ENCODE data around the gene UBE2D2. TPM values are rescaled to one million over a fixed set of nuclear protein-coding genes. Genes with fewer than 3 reads are reported as not detected.
A peak's percentile ranks its signal among the peaks of the same experiment; 100 is the strongest.
"Not testable (repeated sequence)": the region's sequence is repeated elsewhere in the genome, so short reads cannot be mapped to it uniquely, and the experiment has no call there.

The UBE2D2 gene
- total RNA-seq, 1 donor from 2014 or later = 152 TPM

DNA sequence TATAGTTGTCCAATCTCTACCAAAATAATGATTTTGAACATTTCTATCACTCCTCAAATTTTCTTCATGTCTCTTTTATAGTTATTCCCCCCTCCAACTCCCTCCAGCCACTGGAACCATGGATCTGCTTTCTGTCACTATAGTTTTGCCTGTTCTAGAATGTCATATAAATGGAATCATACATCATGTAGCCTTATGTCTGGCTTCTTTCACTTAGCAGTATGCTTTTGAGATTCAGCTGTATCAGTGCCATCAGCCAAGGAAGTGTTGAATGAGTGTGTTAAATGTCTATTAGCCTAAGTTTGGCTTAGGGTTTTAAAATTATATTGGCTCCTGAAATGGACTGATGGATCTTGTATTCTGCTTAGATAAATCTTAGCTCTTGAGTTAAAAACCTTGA lies 36.0 kb downstream of the UBE2D2 start:
- intact Hi-C loops (cut with micrococcal nuclease) = no loop called here
- H3K27me3 Mint-ChIP-seq = no peaks in the 10 kb centered on the region
- H3K27ac Mint-ChIP-seq = peak overlapping the region; percentile 46
- H3K36me3 Mint-ChIP-seq (ENCODE audit: low read depth) = peaks cover 26% of the 10 kb centered on the region
- TF ChIP-seq, protein P1, sequence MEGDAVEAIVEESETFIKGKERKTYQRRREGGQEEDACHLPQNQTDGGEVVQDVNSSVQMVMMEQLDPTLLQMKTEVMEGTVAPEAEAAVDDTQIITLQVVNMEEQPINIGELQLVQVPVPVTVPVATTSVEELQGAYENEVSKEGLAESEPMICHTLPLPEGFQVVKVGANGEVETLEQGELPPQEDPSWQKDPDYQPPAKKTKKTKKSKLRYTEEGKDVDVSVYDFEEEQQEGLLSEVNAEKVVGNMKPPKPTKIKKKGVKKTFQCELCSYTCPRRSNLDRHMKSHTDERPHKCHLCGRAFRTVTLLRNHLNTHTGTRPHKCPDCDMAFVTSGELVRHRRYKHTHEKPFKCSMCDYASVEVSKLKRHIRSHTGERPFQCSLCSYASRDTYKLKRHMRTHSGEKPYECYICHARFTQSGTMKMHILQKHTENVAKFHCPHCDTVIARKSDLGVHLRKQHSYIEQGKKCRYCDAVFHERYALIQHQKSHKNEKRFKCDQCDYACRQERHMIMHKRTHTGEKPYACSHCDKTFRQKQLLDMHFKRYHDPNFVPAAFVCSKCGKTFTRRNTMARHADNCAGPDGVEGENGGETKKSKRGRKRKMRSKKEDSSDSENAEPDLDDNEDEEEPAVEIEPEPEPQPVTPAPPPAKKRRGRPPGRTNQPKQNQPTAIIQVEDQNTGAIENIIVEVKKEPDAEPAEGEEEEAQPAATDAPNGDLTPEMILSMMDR (IDR thresholded peaks at IDR 0.05) = no peak
- DNase-seq = no peak
- H3K4me1 Mint-ChIP-seq = peaks cover 50% of the 10 kb centered on the region
- ChIA-PET CTCF (interaction anchor here (0.7 kb wide), 1 partner anchor 95 kb away, joined by 3 read pairs; no protein-coding TSS in a partner anchor), POLR2A (no interaction called here)
- ATAC-seq (ENCODE audit: low read depth) = no peak
- no peak overlapping the region for H3K4me3 Mint-ChIP-seq
- H3K9me3 Mint-ChIP-seq = no peaks in the 10 kb centered on the region

DNA sequence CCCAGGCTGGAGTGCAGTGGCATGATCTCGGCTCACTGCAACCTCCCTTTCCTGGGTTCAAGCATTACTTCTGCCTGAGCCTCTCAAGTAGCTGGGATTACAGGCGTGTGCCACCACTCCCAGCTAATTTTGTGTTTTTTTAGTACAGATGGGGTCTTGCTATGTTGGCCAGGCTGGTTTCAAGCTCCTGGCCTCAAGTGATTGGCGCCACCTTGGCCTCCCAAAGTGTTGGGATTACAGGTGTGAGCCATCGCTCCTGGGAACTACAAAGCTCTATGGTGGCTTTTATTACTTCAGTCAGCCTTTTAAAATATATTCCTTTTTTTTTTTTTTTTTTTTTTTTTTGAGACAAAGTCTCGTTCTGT lies 37.4 kb downstream of the UBE2D2 start:
- ATAC-seq (ENCODE audit: low read depth); intact Hi-C loops (cut with micrococcal nuclease); H3K27me3 Mint-ChIP-seq; H3K27ac Mint-ChIP-seq; H3K4me3 Mint-ChIP-seq; H3K9me3 Mint-ChIP-seq; DNase-seq: not testable (repeated sequence)
- Mint-ChIP-seq H3K36me3 (ENCODE audit: low read depth) (peaks cover 37% of the 10 kb centered on the region), H3K4me1 (peaks cover 38% of the 10 kb centered on the region)
- POLR2A ChIA-PET = interaction anchor here (0.5 to 0.6 kb wide), 3 partner anchors 10 to 50 kb away, joined by 3 to 4 read pairs (median 3); no protein-coding TSS in a partner anchor
- CTCF ChIA-PET = interaction anchor here (1.2 kb wide), 1 partner anchor 29 kb away, joined by 4 read pairs; no protein-coding TSS in a partner anchor

DNA sequence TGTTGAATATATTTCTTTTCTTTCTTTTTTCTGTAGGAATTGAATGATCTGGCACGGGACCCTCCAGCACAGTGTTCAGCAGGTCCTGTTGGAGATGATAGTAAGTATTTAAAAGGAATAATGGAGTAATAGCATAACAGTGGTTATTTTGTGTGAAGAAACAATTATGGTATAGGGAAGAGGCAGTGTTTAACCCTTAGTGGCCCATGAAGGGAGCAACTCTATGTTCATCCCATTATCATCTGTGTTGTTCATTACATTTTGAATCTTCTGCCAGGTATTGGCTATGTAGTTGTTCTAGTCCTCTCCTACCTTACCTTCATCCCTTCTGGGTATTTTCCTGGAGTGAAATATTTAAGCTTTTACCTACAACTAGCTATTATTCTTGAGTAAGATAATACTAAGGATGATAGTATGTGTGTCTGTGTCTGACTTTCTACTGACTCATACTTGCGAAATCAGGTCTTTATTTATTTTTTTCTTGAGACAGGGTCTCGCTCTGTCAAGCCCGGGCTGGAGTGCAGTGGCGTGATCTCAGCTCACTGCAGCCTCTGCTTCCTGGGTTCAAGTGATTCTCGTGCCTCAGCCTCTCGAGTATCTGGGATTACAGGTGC lies 39.3 kb downstream of the UBE2D2 start:
- POLR2A ChIA-PET = no interaction called here

DNA sequence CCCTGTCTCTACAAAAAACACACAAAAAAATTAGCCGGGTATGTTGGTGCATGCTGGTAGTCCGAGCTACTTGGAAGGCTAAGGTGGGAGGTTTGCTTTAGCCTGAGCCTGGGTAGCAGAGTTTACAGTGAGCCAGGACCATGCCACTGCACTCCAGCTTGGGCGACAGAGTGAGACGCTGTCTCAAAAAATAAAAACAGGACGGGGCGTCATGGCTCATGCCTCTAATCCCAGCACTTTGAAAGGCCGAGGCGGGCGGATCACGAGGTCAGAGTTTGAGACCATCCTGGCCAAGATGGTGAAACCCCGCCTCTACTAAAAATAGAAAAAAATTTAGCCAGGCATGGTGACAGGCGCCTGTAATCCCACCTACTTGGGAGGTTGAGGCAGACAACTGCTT lies 40.3 kb downstream of the UBE2D2 start:
- ATAC-seq (ENCODE audit: low read depth) (no peak), DNase-seq (no peak)
- intact Hi-C loops (cut with micrococcal nuclease) = no loop called here
- Mint-ChIP-seq H3K4me3 (no peak overlapping the region), H3K9me3 (no peaks in the 10 kb centered on the region), H3K27me3 (no peaks in the 10 kb centered on the region), H3K27ac (no peak overlapping the region), H3K4me1 (peaks cover 41% of the 10 kb centered on the region), H3K36me3 (ENCODE audit: low read depth) (peaks cover 55% of the 10 kb centered on the region)
- ChIA-PET POLR2A (no interaction called here), CTCF (no interaction called here)
- TF ChIP-seq, protein P1 (IDR thresholded peaks at IDR 0.05) = no peak

More for the DNA sequence above, 39.3 kb downstream of the UBE2D2 start:
- Mint-ChIP-seq H3K4me3 (no peak overlapping the region), H3K36me3 (ENCODE audit: low read depth) (peaks cover 46% of the 10 kb centered on the region), H3K4me1 (peaks cover 32% of the 10 kb centered on the region), H3K9me3 (no peaks in the 10 kb centered on the region), H3K27me3 (no peaks in the 10 kb centered on the region), H3K27ac (no peak overlapping the region)
- ATAC-seq (ENCODE audit: low read depth) = no peak
- CTCF ChIA-PET = interaction anchor here (1.1 kb wide), 1 partner anchor 13 kb away, joined by 3 read pairs; no protein-coding TSS in a partner anchor
- no peak for DNase-seq
- TF ChIP-seq, protein P1 (IDR thresholded peaks at IDR 0.05) = no peak
- intact Hi-C loops (cut with micrococcal nuclease) = no loop called here

DNA sequence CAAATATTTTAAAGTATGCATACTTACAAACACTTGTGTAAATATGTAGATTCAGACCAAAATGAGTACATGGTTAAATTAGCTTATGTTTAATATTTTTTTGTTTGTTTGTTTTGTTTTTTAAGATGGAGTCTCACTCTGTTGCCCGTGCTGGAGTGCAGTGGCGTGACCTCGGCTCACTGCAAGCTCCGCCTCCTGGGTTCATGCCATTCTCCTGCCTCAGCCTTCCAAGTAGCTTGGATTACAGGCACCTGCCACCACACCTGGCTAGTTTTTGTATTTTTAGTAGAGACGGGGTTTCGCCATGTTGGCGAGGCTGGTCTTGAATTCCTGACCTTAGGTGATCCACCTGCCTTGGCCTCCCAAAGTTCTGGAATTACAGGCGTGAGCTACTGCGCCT lies 40.8 kb downstream of the UBE2D2 start:
- intact Hi-C loops (cut with micrococcal nuclease); H3K4me3 Mint-ChIP-seq; POLR2A ChIA-PET; DNase-seq; H3K27me3 Mint-ChIP-seq; H3K27ac Mint-ChIP-seq; CTCF ChIA-PET; H3K9me3 Mint-ChIP-seq; ATAC-seq (ENCODE audit: low read depth): not testable (repeated sequence)
- Mint-ChIP-seq H3K4me1 (peaks cover 46% of the 10 kb centered on the region), H3K36me3 (ENCODE audit: low read depth) (peaks cover 60% of the 10 kb centered on the region)

DNA sequence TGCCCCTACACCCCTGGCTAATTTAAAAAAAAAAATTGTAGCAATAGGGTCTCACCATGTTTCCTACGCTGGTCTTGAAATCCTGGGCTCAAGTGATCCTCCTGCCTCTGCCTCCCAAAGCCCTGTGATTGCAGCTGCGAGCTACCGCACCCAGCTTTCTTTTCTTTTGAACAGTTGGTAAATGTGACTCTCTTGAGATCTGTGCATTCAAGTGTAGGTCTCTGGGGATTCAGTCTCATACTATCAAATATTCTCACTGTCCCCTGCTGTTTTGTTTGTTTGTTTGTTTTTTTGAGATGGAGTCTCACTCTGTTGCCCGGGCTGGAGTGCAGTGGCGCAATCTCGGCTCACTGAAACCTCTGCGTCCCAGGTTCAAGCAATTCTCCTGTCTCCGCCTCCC lies 44.7 kb downstream of the UBE2D2 start:
- TF ChIP-seq, protein P1 (IDR thresholded peaks at IDR 0.05) = no peak
- no peaks in the 10 kb centered on the region for H3K27me3 Mint-ChIP-seq
- no peak for DNase-seq
- H3K27ac Mint-ChIP-seq = peak overlapping the region; percentile 47
- intact Hi-C loops (cut with micrococcal nuclease) = loop anchor here (5.0 kb wide), 1 partner anchor 89 kb away; no protein-coding TSS in a partner anchor
- CTCF ChIA-PET = interaction anchor here (0.8 to 1.3 kb wide), 3 partner anchors 31 to 87 kb away, joined by 3 to 4 read pairs (median 3); no protein-coding TSS in a partner anchor
- H3K4me3 Mint-ChIP-seq = peak overlapping the region; percentile 60
- no peaks in the 10 kb centered on the region for H3K9me3 Mint-ChIP-seq
- POLR2A ChIA-PET = interaction anchor here (0.5 to 1.7 kb wide), 6 partner anchors 18 to 1967 kb away, joined by 3 to 19 read pairs (median 6); no protein-coding TSS in a partner anchor
- peaks cover 61% of the 10 kb centered on the region for H3K36me3 Mint-ChIP-seq (ENCODE audit: low read depth)
- H3K4me1 Mint-ChIP-seq = peaks cover 41% of the 10 kb centered on the region
- ATAC-seq (ENCODE audit: low read depth) = peak; percentile 86

Data from activated B cell treated with CpG ODN at 0.5 μM for 24 hours (primary cell).